ENCODE measurements around the gene PAQR7.

DNA sequence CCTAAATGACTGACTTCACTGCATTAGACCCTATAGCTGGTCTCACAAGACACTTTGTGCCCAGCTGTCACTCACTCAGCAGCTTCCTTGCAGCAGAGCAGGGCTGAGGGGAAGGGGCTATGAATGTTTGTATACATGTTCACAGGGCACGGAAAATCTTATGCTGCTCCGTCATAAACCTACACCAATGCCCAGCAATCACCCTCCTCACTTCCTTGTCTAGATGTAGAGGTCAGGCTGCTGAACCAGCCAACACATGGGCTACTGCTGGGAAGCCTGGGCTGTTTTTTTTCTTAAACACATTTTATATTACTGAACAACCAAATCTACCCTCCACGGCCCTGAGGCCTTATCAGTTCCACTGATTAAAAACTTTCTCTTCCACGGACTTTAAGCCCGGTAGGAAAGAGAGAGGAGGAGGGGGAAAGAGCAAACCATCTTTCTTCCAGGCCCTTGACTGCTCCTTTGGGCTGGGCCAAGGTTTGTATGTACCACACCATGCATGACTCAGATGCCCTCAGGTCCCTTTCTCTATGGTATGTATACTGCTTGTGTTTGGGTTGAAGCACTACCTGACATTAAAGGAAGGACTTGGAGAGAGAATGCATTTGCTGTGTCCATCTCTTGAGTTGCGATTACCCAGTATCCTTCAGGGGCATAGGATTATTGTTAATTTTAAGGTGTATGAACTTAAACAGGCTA, 43.0 kb downstream of the PAQR7 start:
- TF ChIP-seq GATA1 (IDR thresholded peaks at IDR 0.05; ENCODE audit: low read depth, low read length), result no peak
- TF ChIP-seq POLR2A (IDR thresholded peaks at IDR 0.05; ENCODE audit: low read length), result no peak

Measured in erythroblast (primary cell).